Vein endothelial cell (primary cell): ENCODE data around the gene MED10. TPM values are rescaled to one million over a fixed set of nuclear protein-coding genes. Genes with fewer than 3 reads are reported as not detected.

Source experiments
- total RNA-seq: library from RNA; depleted of rRNA; stranded (reverse); fragments of >200 nt; gene quantifications from 2 replicates; pipeline ENCODE4 v1.2.3, GENCODE V29; 2012

MED10 gene
- total RNA-seq: 10.8 and 13.9 TPM in 2 replicates

DNA sequence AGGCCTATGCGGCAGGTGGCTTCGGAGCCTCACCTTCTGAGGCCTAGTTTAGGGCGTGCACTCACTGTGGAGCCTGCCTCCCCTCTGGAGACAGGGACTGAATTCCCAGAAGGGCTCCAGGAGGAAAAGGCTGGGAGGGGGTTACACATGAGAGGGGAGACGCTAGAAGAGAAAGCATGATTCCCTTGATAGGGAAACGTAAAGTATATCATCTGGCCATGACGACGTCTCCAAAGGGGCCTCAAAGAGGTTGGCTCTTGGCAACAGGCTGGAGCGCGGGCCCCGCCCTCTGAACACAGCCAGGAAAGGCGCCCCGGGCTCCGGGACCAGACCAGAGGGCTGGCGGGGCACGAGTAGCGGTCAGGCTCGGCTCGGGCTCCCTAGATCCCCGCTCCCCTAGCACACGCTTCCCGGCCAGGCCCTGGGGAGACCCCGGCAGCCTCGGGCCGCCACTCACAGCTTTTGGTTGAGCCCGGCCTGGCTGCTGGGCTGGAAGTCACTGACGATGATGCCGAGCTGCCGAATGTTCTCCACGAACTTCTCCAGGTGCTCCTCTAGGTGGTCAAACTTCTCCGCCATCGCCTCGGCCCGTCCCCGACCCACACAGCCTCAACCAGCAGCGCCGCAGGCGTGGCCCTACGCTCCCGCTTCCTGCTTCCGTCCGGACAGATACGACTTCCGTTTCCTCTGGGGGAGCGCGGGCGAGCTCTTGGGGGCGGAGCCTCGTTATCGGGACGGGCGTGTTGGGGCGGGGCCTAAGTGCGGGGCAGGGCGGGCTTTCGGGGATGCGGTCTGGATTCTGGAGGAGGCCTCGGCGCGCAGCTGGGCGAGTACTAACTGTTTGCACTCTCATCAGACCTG is at the start of gene MED10:
TSS of gene MED10 (minus strand) at position 643 of the 861 bp plus-strand sequence. CDS start at position 579, 64 bp downstream.

Other genes starting within 250 kb of the MED10 start
- gene UBE2QL1, start 70.3 kb upstream of the MED10 start, total RNA-seq: 0.10 TPM in 1 of 2 replicates, not detected in the other